GM23338 (cell line): ENCODE measurements around the gene CSGALNACT2.

Experiments
- EZH2 ChIP-seq: fragments of 200-600 bp; sonication (generic); IDR thresholded peaks from one replicate; pipeline ENCODE4 v1.8.0; 2017; ENCODE audit warnings: antibody characterized with exemption, mild to moderate bottlenecking, low read depth; ENCODE audit not compliant: unreplicated experiment
- EZH2phosphoT487 ChIP-seq: fragments of 200-600 bp; sonication (generic); IDR thresholded peaks from one replicate; pipeline ENCODE4 v1.8.1; 2018; ENCODE audit warnings: antibody characterized with exemption; ENCODE audit not compliant: unreplicated experiment
- NANOG ChIP-seq: IDR thresholded peaks from 2 replicates; pipeline ENCODE4 v1.6.1; 2016; ENCODE audit warnings: antibody characterized with exemption, borderline replicate concordance
- POLR2AphosphoS5 ChIP-seq: IDR thresholded peaks from 2 replicates; pipeline ENCODE4 v1.6.1; 2016; ENCODE audit warnings: antibody characterized with exemption, low read depth
- TF ChIP-seq, protein P1 (sequence below), 2 experiments: fragments of 200-600 bp in 1 of 2; sonication (generic) in 1 of 2; conservative IDR thresholded peaks; 2 replicates each; pipeline versions ENCODE4 v1.5.1 to v1.6.1; 2016 to 2017; ENCODE audit warnings: antibody characterized with exemption in 2 of 2, low read depth in 2 of 2, mild to moderate bottlenecking in 2 of 2, moderate library complexity in 1 of 2

DNA sequence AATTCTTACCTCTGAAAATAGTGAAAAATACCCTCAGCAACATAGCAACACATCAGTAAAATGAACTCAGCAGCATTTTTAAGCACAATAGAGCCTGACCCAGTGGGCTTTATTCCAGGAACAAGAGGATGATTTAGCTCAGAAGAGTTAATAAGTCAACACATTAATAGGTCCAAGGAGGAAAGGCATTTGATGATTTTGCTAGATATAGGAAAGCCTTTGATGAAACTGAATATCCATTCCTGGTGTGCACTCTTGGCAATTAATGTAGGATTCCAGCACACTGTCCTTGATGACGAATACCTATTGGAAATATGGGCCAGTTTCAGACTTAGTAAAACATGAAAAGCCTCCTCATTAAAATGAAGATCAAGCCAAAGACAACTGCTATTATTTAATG, 86.1 kb downstream of the CSGALNACT2 start:
- no peak for TF ChIP-seq POLR2AphosphoS5
- TF ChIP-seq, protein P1, sequence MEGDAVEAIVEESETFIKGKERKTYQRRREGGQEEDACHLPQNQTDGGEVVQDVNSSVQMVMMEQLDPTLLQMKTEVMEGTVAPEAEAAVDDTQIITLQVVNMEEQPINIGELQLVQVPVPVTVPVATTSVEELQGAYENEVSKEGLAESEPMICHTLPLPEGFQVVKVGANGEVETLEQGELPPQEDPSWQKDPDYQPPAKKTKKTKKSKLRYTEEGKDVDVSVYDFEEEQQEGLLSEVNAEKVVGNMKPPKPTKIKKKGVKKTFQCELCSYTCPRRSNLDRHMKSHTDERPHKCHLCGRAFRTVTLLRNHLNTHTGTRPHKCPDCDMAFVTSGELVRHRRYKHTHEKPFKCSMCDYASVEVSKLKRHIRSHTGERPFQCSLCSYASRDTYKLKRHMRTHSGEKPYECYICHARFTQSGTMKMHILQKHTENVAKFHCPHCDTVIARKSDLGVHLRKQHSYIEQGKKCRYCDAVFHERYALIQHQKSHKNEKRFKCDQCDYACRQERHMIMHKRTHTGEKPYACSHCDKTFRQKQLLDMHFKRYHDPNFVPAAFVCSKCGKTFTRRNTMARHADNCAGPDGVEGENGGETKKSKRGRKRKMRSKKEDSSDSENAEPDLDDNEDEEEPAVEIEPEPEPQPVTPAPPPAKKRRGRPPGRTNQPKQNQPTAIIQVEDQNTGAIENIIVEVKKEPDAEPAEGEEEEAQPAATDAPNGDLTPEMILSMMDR (conservative IDR thresholded peaks at IDR 0.05; ENCODE audit: low read depth in 2 of 2) = no peak
- TF ChIP-seq EZH2 = no peak
- TF ChIP-seq EZH2phosphoT487 = no peak
- TF ChIP-seq NANOG = no peak
